Vagina (tissue), 2 donors: ENCODE measurements around the gene CRACDL.

ENCODE experiments used
- CTCF ChIP-seq, 3 experiments: fragments of 450-650 bp in 2 of 3; fragments of 200-600 bp in 1 of 3; sonication (generic) in 1 of 3; IDR thresholded peaks; one replicate each; pipeline ENCODE4 v1.5.1; 2017 to 2019; ENCODE audit warnings: antibody characterized with exemption in 3 of 3, mild to moderate bottlenecking in 2 of 3, moderate library complexity in 2 of 3
- POLR2A ChIP-seq, 2 donors: fragments of 450-650 bp; IDR thresholded peaks; one replicate each; pipeline ENCODE4 v1.6.1; 2017; ENCODE audit warnings: antibody characterized with exemption in 2 of 2, mild to moderate bottlenecking in 2 of 2, moderate library complexity in 2 of 2

GRCh38 chr2:98796775-98797544 lies 139.1 kb downstream of the CRACDL start:
- TF ChIP-seq CTCF (IDR thresholded peaks at IDR 0.05): no peak
- TF ChIP-seq POLR2A (IDR thresholded peaks at IDR 0.05): no peak
